ENCODE results near the gene IQGAP2. TPM values are rescaled to one million over a fixed set of nuclear protein-coding genes. Genes with fewer than 3 reads are reported as not detected.
A peak's percentile ranks its signal among the peaks of the same experiment; 100 is the strongest.

IQGAP2 gene
- total and polyA plus RNA-seq, 9 of the 15 experiments (the other 6 are each of a cell fraction or from before 2014, with no cell fraction given) = 8.7 to 23.2 (median 17.4) TPM

DNA sequence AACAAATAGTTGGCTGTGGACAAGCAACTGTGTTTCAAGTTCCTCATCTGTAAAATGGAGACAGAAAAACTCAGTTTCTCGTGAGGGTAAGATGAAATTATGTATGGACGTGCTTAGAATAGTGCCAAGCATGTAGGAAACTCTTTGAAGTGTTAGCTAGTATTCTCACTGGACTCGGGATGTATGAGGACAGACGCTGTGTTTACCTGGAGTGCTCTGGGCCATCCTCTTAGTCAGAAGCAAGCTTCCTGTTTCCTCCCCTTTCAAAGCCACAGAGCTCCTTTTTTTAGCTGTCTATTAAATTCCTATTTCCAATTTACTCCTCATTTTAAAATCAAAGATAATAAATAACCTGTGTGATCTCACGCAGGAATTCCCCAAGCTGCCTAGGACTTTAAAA, 23.8 kb upstream of the IQGAP2 start:
- H3K9me1 ChIP-seq (ENCODE audit: control insufficient read depth, insufficient read depth, low read length) = no peaks in the 10 kb centered on the region
- DNase-seq (ENCODE audit: extremely low read depth in 1 of 4, low spot score in 3 of 4) (no peak), FAIRE-seq (no peak), ATAC-seq (no peak)
- 27% methylated on average over 5 of the region's 5 CpGs for WGBS (ENCODE audit: insufficient coverage, low coverage, missing lambda C conversion rate)
- CTCF ChIA-PET (ENCODE audit: low intra/inter-chr PET ratio) = no interaction called here
- no peak overlapping the region for H3K9ac ChIP-seq (ENCODE audit: insufficient read depth in 1 of 2, low read depth in 2 of 2, low read length in 2 of 2)
- POLR2A ChIA-PET = interaction anchor here (0.6 kb wide), 1 partner anchor 1333 kb away, joined by 3 read pairs; no protein-coding TSS in a partner anchor
- H3K27ac ChIP-seq (ENCODE audit: extremely low read depth, low read depth, low read length) = no peak overlapping the region
- peaks cover 4 to 21% of the 10 kb centered on the region in 2 experiments; a peak in 3 of 5 replicates for H3K4me1 ChIP-seq (replicated peaks in 1 of 2; ENCODE audit: control insufficient read depth in 2 of 2, insufficient read depth in 2 of 2, low read length in 2 of 2)
- H4K20me1 ChIP-seq (replicated peaks; ENCODE audit: control insufficient read depth, insufficient read depth, low read length) = no peaks in the 10 kb centered on the region
- H3K4me3 ChIP-seq = no peak overlapping the region
- TF ChIP-seq GTF2F1 (IDR thresholded peaks at IDR 0.05; ENCODE audit: low read depth, low read length) (no peak), FOXP1 (CRISPR knock-in tag; IDR thresholded peaks at IDR 0.05) (no peak), EP400 (IDR thresholded peaks at IDR 0.05) (no peak), ARID4B (CRISPR knock-in tag; IDR thresholded peaks at IDR 0.05) (no peak), ZNF134 (CRISPR knock-in tag; conservative IDR thresholded peaks at IDR 0.05) (no peak), KDM2B (CRISPR knock-in tag; IDR thresholded peaks at IDR 0.05) (no peak), HMGXB4 (CRISPR knock-in tag; IDR thresholded peaks at IDR 0.05) (no peak), ZNF76 (CRISPR knock-in tag; IDR thresholded peaks at IDR 0.05; ENCODE audit: borderline replicate concordance) (no peak), ZNF408 (CRISPR knock-in tag; IDR thresholded peaks at IDR 0.05; ENCODE audit: low read depth) (no peak), U2AF2 (optimal IDR thresholded peaks at IDR 0.05; ENCODE audit: low read depth, low read length) (no peak), ZNF354B (CRISPR knock-in tag; IDR thresholded peaks at IDR 0.05) (no peak), KAT8 (IDR thresholded peaks at IDR 0.05; ENCODE audit: low read depth) (no peak), ZBTB7A (IDR thresholded peaks at IDR 0.05; ENCODE audit: borderline replicate concordance, control insufficient read depth, low read depth, low read length) (no peak), KAT2B (IDR thresholded peaks at IDR 0.05; ENCODE audit: low read depth, low read length) (no peak)
- TF ChIP-seq, protein P1, sequence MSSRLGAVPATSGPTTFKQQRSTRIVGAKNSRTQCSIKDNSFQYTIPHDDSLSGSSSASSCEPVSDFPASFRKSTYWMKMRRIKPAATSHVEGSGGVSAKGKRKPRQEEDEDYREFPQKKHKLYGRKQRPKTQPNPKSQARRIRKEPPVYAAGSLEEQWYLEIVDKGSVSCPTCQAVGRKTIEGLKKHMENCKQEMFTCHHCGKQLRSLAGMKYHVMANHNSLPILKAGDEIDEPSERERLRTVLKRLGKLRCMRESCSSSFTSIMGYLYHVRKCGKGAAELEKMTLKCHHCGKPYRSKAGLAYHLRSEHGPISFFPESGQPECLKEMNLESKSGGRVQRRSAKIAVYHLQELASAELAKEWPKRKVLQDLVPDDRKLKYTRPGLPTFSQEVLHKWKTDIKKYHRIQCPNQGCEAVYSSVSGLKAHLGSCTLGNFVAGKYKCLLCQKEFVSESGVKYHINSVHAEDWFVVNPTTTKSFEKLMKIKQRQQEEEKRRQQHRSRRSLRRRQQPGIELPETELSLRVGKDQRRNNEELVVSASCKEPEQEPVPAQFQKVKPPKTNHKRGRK (tag; IDR thresholded peaks at IDR 0.05) = no peak
- intact Hi-C loops (cut with micrococcal nuclease) (no loop called here), in situ Hi-C loops (cut with MboI) (no loop called here)
- BruUV-seq (replicated peaks) = no TSS peak
- H3K27me3 ChIP-seq (ENCODE audit: control insufficient read depth in 2 of 2, insufficient read depth in 2 of 2, low read length in 2 of 2) = no peaks in the 10 kb centered on the region
- H3K79me2 ChIP-seq (ENCODE audit: control insufficient read depth, insufficient read depth, low read length) = no peaks in the 10 kb centered on the region
- H3K36me3 ChIP-seq (ENCODE audit: control insufficient read depth, insufficient read depth, low read length) = no peaks in the 10 kb centered on the region
- no peaks in the 10 kb centered on the region for H3K9me3 ChIP-seq (replicated peaks; ENCODE audit: control insufficient read depth, insufficient read depth, low read depth, low read length)
- H2AFZ ChIP-seq (ENCODE audit: low read depth, low read length) = peak overlapping the region; percentile 3; the same call in 1 of the 2 replicates
- H3K4me2 ChIP-seq (ENCODE audit: insufficient read depth, low read length) = no peak overlapping the region
